Neural crest cell (in vitro differentiated cells): ENCODE results near the gene MAP3K2. TPM values are rescaled to one million over a fixed set of nuclear protein-coding genes. Genes with fewer than 3 reads are reported as not detected.

Source experiments
- DNase-seq: peaks from one replicate; pipeline ENCODE4 v3.0.0; 2021; ENCODE audit warnings: low read depth, mixed read lengths, low spot score
- H3K27ac Mint-ChIP-seq: one replicate; pipeline ENCODE4 v1.8.0; 2021; ENCODE audit warnings: mild to moderate bottlenecking, mixed read lengths; ENCODE audit not compliant: unreplicated experiment
- H3K27me3 Mint-ChIP-seq: 2 replicates; pipeline ENCODE4 v1.8.0; 2021; ENCODE audit warnings: low read depth, mild to moderate bottlenecking, mixed read lengths
- H3K36me3 Mint-ChIP-seq: 2 replicates; pipeline ENCODE4 v1.8.0; 2021; ENCODE audit warnings: low read depth, mild to moderate bottlenecking, mixed read lengths
- H3K4me1 Mint-ChIP-seq: 2 replicates; pipeline ENCODE4 v1.8.0; 2021; ENCODE audit warnings: mixed read lengths
- H3K4me3 Mint-ChIP-seq: one replicate; pipeline ENCODE4 v1.8.0; 2021; ENCODE audit warnings: mild to moderate bottlenecking, mixed read lengths
- H3K9me3 Mint-ChIP-seq: 2 replicates; pipeline ENCODE4 v1.8.0; 2021; ENCODE audit warnings: mixed read lengths
- total RNA-seq: library from RNA; stranded (reverse); gene quantifications from 2 replicates; pipeline ENCODE4 v1.2.1, GENCODE V29; 2021
- TF ChIP-seq, protein P1 (sequence below): fragments of 200-600 bp; sonication (generic); conservative IDR thresholded peaks from 2 replicates; pipeline ENCODE4 v1.5.0; 2021; ENCODE audit warnings: antibody characterized with exemption, mild to moderate bottlenecking

Gene MAP3K2
- total RNA-seq, 1 donor from 2014 or later = 35.1 TPM

DNA sequence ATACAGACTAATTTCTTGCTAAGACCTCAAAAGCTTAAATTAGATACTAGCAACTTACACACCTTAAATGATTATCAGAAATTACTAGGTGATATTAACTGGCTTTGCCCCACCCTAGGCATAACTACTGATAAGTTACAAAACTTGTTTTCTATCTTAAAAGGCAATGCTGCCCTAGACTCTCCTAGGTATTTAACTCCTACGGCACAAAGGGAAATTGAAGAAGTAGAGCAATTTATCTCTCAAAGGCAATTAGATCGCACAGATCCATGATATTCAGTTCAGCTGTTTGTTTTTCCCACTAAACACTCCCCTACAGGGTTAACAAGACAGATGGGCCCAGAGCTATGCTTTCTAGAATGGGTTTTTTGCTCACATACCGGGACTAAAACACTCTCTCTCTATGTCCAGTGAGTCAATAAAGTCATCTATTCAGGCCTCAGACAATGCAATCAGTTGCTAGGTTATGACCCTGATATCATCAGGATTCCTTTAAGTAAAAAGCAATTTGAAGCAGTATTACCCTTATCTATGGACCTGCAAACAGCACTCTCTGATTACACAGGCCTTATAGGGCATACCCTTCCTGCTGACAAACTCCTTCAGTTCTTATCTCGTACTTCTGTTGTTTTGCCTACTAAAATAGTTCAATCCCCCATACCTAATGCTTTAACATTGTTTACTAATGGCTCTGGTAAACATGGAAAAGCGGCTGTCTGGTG lies 14.3 kb downstream of the MAP3K2 start:
- DNase-seq = no peak
- Mint-ChIP-seq H3K4me1 (no peaks in the 10 kb centered on the region), H3K27me3 (no peaks in the 10 kb centered on the region), H3K4me3 (no peak overlapping the region), H3K36me3 (peaks cover 56% of the 10 kb centered on the region), H3K9me3 (peaks cover 37% of the 10 kb centered on the region), H3K27ac (no peak overlapping the region)
- TF ChIP-seq, protein P1, sequence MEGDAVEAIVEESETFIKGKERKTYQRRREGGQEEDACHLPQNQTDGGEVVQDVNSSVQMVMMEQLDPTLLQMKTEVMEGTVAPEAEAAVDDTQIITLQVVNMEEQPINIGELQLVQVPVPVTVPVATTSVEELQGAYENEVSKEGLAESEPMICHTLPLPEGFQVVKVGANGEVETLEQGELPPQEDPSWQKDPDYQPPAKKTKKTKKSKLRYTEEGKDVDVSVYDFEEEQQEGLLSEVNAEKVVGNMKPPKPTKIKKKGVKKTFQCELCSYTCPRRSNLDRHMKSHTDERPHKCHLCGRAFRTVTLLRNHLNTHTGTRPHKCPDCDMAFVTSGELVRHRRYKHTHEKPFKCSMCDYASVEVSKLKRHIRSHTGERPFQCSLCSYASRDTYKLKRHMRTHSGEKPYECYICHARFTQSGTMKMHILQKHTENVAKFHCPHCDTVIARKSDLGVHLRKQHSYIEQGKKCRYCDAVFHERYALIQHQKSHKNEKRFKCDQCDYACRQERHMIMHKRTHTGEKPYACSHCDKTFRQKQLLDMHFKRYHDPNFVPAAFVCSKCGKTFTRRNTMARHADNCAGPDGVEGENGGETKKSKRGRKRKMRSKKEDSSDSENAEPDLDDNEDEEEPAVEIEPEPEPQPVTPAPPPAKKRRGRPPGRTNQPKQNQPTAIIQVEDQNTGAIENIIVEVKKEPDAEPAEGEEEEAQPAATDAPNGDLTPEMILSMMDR = no peak

DNA sequence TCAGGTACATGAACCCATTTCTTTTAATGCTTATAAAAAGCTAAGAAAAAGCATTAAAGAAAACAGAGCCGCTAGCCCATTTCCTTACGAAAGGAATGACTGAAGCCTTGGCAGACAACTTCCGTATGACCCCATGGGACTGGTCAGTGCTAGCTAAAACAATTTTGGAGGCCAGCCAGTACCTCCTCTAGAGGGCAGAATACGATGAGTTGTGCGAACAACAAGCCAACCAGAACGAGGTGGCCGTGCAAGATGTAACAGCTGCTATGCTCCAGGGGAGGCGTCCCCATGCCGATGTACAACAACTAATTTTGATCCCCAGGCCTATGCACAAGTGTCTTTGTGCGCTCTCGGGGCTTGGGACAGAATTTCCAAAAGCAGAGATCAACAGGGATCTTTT lies 16.7 kb downstream of the MAP3K2 start:
- no peak overlapping the region for H3K4me3 Mint-ChIP-seq
- TF ChIP-seq, protein P1 = no peak
- peaks cover under 1% of the 10 kb centered on the region for H3K4me1 Mint-ChIP-seq
- no peaks in the 10 kb centered on the region for H3K27me3 Mint-ChIP-seq
- peaks cover 37% of the 10 kb centered on the region for H3K9me3 Mint-ChIP-seq
- H3K27ac Mint-ChIP-seq = no peak overlapping the region
- DNase-seq = no peak
- H3K36me3 Mint-ChIP-seq = peaks cover 53% of the 10 kb centered on the region

DNA sequence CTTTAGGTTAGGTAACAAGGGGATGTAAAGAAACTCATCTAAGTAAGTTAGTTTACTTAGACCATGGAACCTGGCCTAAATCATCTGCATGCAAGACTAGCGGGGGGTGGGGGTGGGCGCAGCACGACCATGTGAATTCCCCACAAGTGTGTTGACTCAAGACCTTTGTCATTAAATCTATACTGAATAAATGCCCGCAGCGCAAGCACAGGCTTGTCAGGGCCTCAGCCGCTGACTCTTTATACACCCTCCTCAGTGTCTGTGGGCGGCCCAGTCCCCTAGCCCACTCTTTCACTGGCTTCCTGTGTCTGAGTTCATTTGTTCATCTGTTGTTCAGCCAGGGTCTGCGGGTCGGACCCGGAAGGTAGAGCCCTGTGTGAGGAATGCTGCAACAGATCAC lies 17.8 kb downstream of the MAP3K2 start:
- DNase-seq = no peak
- Mint-ChIP-seq H3K36me3 (peaks cover 47% of the 10 kb centered on the region), H3K27me3 (no peaks in the 10 kb centered on the region), H3K9me3 (peaks cover 34% of the 10 kb centered on the region), H3K27ac (no peak overlapping the region), H3K4me1 (peaks cover 8% of the 10 kb centered on the region), H3K4me3 (no peak overlapping the region)
- TF ChIP-seq, protein P1 = no peak

DNA sequence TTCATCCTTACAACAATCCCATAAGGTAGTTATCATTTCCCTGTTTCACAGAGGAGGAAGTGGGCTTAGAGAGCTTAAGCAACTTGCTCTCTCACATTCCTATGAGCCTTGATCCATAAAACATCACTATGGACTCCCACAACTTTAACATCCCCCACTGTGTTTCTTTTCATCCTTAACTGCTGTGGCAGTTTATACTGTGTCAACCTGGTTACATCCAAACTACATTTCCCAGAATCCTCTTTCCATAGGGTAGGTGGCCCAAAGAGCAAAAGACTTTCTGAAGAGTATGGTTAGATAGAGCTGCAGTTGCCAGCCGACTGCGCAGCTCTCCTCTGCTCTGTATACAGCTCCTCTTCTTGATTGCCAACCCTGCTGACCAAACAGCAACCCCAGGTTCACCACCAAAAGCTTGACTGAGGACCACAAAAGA lies 22.5 kb downstream of the MAP3K2 start:
- Mint-ChIP-seq H3K27me3 (no peaks in the 10 kb centered on the region), H3K4me3 (no peak overlapping the region), H3K4me1 (peaks cover 19% of the 10 kb centered on the region), H3K36me3 (peaks cover 8% of the 10 kb centered on the region), H3K9me3 (peaks cover 5% of the 10 kb centered on the region), H3K27ac (peak overlapping the region; percentile 14)
- no peak for DNase-seq
- TF ChIP-seq, protein P1 = no peak

DNA sequence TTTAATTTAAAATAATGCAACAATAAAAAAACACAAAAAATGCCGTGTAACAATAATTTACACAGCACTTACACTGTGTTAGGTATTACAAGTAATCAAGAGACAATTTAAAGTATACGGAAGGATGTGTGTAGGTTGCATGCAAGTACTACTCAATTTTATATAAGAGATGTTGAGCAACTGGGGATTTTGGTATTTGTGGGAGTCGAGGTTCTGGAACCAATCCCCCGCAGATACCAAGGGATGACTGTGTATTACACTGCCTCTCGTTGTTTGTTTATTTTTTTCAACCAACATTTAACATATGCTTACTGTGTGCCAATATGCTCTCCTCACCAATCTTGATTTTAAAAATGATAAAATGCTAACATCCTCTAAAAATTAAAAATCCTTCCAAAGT lies 24.8 kb downstream of the MAP3K2 start:
- Mint-ChIP-seq H3K27ac (no peak overlapping the region), H3K27me3 (no peaks in the 10 kb centered on the region), H3K9me3 (no peaks in the 10 kb centered on the region), H3K36me3 (peaks cover 3% of the 10 kb centered on the region), H3K4me1 (peaks cover 19% of the 10 kb centered on the region), H3K4me3 (no peak overlapping the region)
- TF ChIP-seq, protein P1 = no peak
- no peak for DNase-seq
